Loucy (cell line): ENCODE results near the gene FMN2.

Experiments
- H2AFZ ChIP-seq: fragments of 200-600 bp; sonication (generic); 2 replicates; pipeline ENCODE4 v1.6.0; 2016; ENCODE audit warnings: antibody characterized with exemption, mild to moderate bottlenecking, low read length, moderate library complexity
- H3F3A ChIP-seq: fragments of 200-600 bp; 2 replicates; pipeline ENCODE4 v1.6.0; 2016; ENCODE audit warnings: antibody characterized with exemption, low read depth, mild to moderate bottlenecking
- H3K27me3 ChIP-seq: fragments of 200-600 bp; sonication (generic); 2 replicates; pipeline ENCODE4 v1.6.1; 2014; ENCODE audit warnings: low read length, mild to moderate bottlenecking; ENCODE audit not compliant: insufficient read depth, poor library complexity, severe bottlenecking
- H3K36me3 ChIP-seq: fragments of 200-600 bp; sonication (generic); 2 replicates; pipeline ENCODE4 v1.6.1; 2016; ENCODE audit warnings: low read length; ENCODE audit not compliant: insufficient read depth
- H3K4me1 ChIP-seq: fragments of 200-600 bp; sonication (generic); 2 replicates; pipeline ENCODE4 v1.5.1; 2014; ENCODE audit warnings: low read length, mild to moderate bottlenecking; ENCODE audit not compliant: insufficient read depth, poor library complexity, severe bottlenecking
- H3K4me2 ChIP-seq: fragments of 200-600 bp; sonication (generic); 2 replicates; pipeline ENCODE4 v1.6.0; 2014; ENCODE audit warnings: antibody characterized with exemption, low read length, low read depth, mild to moderate bottlenecking; ENCODE audit not compliant: poor library complexity, severe bottlenecking
- H3K4me3 ChIP-seq: fragments of 200-600 bp; sonication (generic); 2 replicates; pipeline ENCODE4 v1.5.1; 2014; ENCODE audit warnings: low read length, mild to moderate bottlenecking, mixed read lengths; ENCODE audit not compliant: poor library complexity, severe bottlenecking
- H3K79me2 ChIP-seq: fragments of 200-600 bp; sonication (generic); 2 replicates; pipeline ENCODE4 v1.6.1; 2014; ENCODE audit warnings: low read length; ENCODE audit not compliant: insufficient read depth
- H3K9ac ChIP-seq: fragments of 200-600 bp; sonication (generic); 2 replicates; pipeline ENCODE4 v1.6.0; 2014; ENCODE audit warnings: mild to moderate bottlenecking, low read depth, low read length, moderate library complexity; ENCODE audit not compliant: poor library complexity, severe bottlenecking
- H3K9me2 ChIP-seq: fragments of 200-600 bp; sonication (generic); replicated peaks from 2 replicates; pipeline ENCODE4 v1.6.1; 2016; ENCODE audit warnings: low read depth, low read length, mixed read lengths
- H3K9me3 ChIP-seq: fragments of 200-600 bp; sonication (generic); 2 replicates; pipeline ENCODE4 v1.6.1; 2014; ENCODE audit warnings: mild to moderate bottlenecking, antibody characterized with exemption, low read length, low read depth; ENCODE audit not compliant: insufficient read depth
- H4K20me1 ChIP-seq: fragments of 200-600 bp; sonication (generic); 2 replicates; pipeline ENCODE4 v1.6.0; 2014; ENCODE audit warnings: antibody characterized with exemption, low read length, mild to moderate bottlenecking; ENCODE audit not compliant: insufficient read depth, poor library complexity, severe bottlenecking
- CTCF ChIP-seq: fragments of 200-600 bp; sonication (generic); conservative IDR thresholded peaks from 2 replicates; pipeline ENCODE4 v1.5.1; 2014; ENCODE audit warnings: mild to moderate bottlenecking, antibody characterized with exemption, low read length
- EZH2phosphoT487 ChIP-seq: fragments of 200-600 bp; IDR thresholded peaks from 2 replicates; pipeline ENCODE4 v1.6.1; 2018; ENCODE audit warnings: antibody characterized with exemption, mild to moderate bottlenecking, moderate library complexity, borderline replicate concordance

FMN2 gene

GRCh38 chr1:240104672-240105071 lies 13.0 kb downstream of the FMN2 start:
- Histone ChIP-seq H3K4me3 (no peak overlapping the region), H3K9ac (no peak overlapping the region), H3K4me2 (no peak overlapping the region), H2AFZ (no peak overlapping the region), H3K4me1 (no peaks in the 10 kb centered on the region), H4K20me1 (no peaks in the 10 kb centered on the region), H3K9me3 (no peaks in the 10 kb centered on the region), H3F3A (no peaks in the 10 kb centered on the region), H3K27me3 (no peaks in the 10 kb centered on the region), H3K79me2 (no peaks in the 10 kb centered on the region), H3K36me3 (no peaks in the 10 kb centered on the region), H3K9me2 (no peaks in the 10 kb centered on the region)
- TF ChIP-seq CTCF (no peak), EZH2phosphoT487 (no peak)

DNA sequence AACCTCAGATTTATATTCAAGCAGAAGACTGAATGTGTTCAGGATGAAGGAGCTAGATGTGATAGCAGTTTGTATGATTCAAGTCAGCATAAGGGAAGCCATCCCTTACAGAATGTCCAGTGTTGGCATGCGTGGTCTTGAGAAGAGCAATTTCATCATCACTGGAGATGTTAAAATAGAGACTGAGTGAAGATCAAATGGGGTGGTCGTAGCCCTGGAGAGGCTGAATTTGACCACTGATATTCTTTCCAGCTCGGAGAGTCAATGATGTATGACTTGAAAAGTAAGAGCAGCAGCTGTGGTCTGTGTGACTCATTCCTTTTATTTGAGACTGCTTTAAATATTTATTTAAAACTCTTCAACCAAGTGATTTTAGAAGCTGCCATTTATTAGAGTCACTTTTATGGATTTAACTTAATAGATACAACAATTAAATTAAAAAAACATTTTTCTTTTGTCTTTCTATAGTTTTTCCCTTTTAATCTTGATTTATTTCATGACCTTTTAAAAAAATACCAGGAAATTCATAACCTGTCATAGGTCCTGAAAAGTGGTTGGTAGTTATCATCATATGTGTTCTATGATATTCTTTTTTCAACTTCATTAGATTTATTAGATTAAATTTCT lies 15.5 kb downstream of the FMN2 start:
- Histone ChIP-seq H3K4me3 (no peak overlapping the region), H4K20me1 (no peaks in the 10 kb centered on the region), H3K9ac (no peak overlapping the region), H3K36me3 (no peaks in the 10 kb centered on the region), H3F3A (no peaks in the 10 kb centered on the region), H2AFZ (no peak overlapping the region), H3K79me2 (no peaks in the 10 kb centered on the region), H3K9me3 (no peaks in the 10 kb centered on the region), H3K4me2 (no peak overlapping the region), H3K4me1 (no peaks in the 10 kb centered on the region), H3K9me2 (no peaks in the 10 kb centered on the region), H3K27me3 (no peaks in the 10 kb centered on the region)
- TF ChIP-seq CTCF: no peak
- no peak for TF ChIP-seq EZH2phosphoT487

GRCh38 chr1:240109130-240109529 lies 17.4 kb downstream of the FMN2 start:
- H3K9me2 ChIP-seq: no peaks in the 10 kb centered on the region
- no peaks in the 10 kb centered on the region for H3K27me3 ChIP-seq
- no peaks in the 10 kb centered on the region for H3K36me3 ChIP-seq
- no peaks in the 10 kb centered on the region for H3K9me3 ChIP-seq
- H3K9ac ChIP-seq: no peak overlapping the region
- no peaks in the 10 kb centered on the region for H3K4me1 ChIP-seq
- H4K20me1 ChIP-seq: no peaks in the 10 kb centered on the region
- no peaks in the 10 kb centered on the region for H3F3A ChIP-seq
- no peak overlapping the region for H3K4me2 ChIP-seq
- H3K79me2 ChIP-seq: no peaks in the 10 kb centered on the region
- no peak overlapping the region for H3K4me3 ChIP-seq
- H2AFZ ChIP-seq: no peak overlapping the region
- no peak for TF ChIP-seq EZH2phosphoT487
- TF ChIP-seq CTCF: no peak
